ENCODE data around the gene RPL7L1.

GRCh38 chr6:42907336-42907735 is 27.9 kb downstream of the RPL7L1 start:
- TF ChIP-seq POLR2A (IDR thresholded peaks at IDR 0.05) (no peak), CTCF (IDR thresholded peaks at IDR 0.05) (no peak)

All from transverse colon (tissue), 3 donors.